Kidney (tissue), 14 donors: Measurements from ENCODE around the gene FBXO40. TPM values are rescaled to one million over a fixed set of nuclear protein-coding genes. Genes with fewer than 3 reads are reported as not detected.

ENCODE experiments used
- DNase-seq, 5 donors: peaks; one replicate each; pipeline ENCODE4 v3.0.0-alpha.2; 2013 to 2020
- FAIRE-seq: peaks from 2 replicates; lab custom pipeline; 2012; peaks lifted over from hg19 to GRCh38; lab: Jason Lieb, UNC
- H3K27ac ChIP-seq, 2 donors: one replicate each; pipeline ENCODE4 v1.7.0; 2013; ENCODE audit warnings: low read depth in 2 of 2, low read length in 2 of 2, inconsistent platforms in 1 of 2
- H3K27me3 ChIP-seq: one replicate; pipeline ENCODE4 v1.7.1; 2013; ENCODE audit warnings: low read length, inconsistent platforms; ENCODE audit not compliant: control insufficient read depth, insufficient read depth
- H3K36me3 ChIP-seq, 3 donors: one replicate each; pipeline versions ENCODE4 v1.7.0 to v1.7.1; 2013; ENCODE audit warnings: low read length in 3 of 3, control low read depth in 1 of 3, inconsistent platforms in 1 of 3; ENCODE audit not compliant: insufficient read depth in 3 of 3, control insufficient read depth in 2 of 3
- H3K4me1 ChIP-seq, 3 donors: one replicate each; pipeline versions ENCODE4 v1.7.0 to v1.7.1; 2013; ENCODE audit warnings: low read length in 3 of 3, inconsistent platforms in 1 of 3, low read depth in 1 of 3; ENCODE audit not compliant: control insufficient read depth in 2 of 3, insufficient read depth in 2 of 3
- H3K4me3 ChIP-seq, 3 donors: one replicate each; pipeline versions ENCODE4 v1.7.0 to v1.8.1; 2013; ENCODE audit warnings: low read length in 3 of 3, control low read depth in 1 of 3, inconsistent platforms in 1 of 3
- H3K9ac ChIP-seq, 3 donors: one replicate each; pipeline versions ENCODE4 v1.7.0 to v1.7.1; 2013; ENCODE audit warnings: low read length in 3 of 3, control low read depth in 1 of 3, inconsistent platforms in 1 of 3
- H3K9me3 ChIP-seq, 3 donors: one replicate each; pipeline versions ENCODE4 v1.7.0 to v1.7.1; 2013; ENCODE audit warnings: low read length in 3 of 3, control low read depth in 1 of 3, inconsistent platforms in 1 of 3; ENCODE audit not compliant: control insufficient read depth in 2 of 3, insufficient read depth in 1 of 3
- intact Hi-C: fragments of 100-400 bp; cut with DNase I; formaldehyde crosslinking; loops from one replicate; pipeline ENCODE4 v1.11.1; 2022
- polyA plus RNA-seq: library from polyadenylated mRNA; stranded (reverse); fragments of 350-450 nt; fragmentation: Illumina TruSeq; extraction: RNeasy Lipid Tissue Mini Kit (QIAGEN cat#74804); gene quantifications from one replicate; pipeline ENCODE4 v1.2.3, GENCODE V29; 2014; ENCODE audit warnings: low read depth, low replicate concordance; ENCODE audit not compliant: insufficient read depth
- total RNA-seq: library from RNA; stranded (reverse); fragmentation: NEBNext Ultra II Directional; extraction: Animal tissue kit (Norgen Biotek cat#: 25700); gene quantifications from one replicate; pipeline ENCODE4 v1.2.1, GENCODE V29; 2021
- TF ChIP-seq, protein P1 (sequence below): IDR thresholded peaks from 3 replicates; pipeline ENCODE4 v1.5.1; 2012; ENCODE audit warnings: mild to moderate bottlenecking, moderate library complexity, borderline replicate concordance; ENCODE audit not compliant: insufficient read depth; ENCODE audit errors: extremely low read depth
- donor health status: control.
- donor health status: control.
- donor health status: control.
- donor health status: control.
- donor health status: control.
- donor health status: DM: yes; HTN: yes; CAD: no.
- donor health status: Normal renal cell carcinoma (clear cell type).

The FBXO40 gene
- total and polyA plus RNA-seq, 2 donors from 2014 or later, result not detected

- Histone ChIP-seq H3K4me3 (no peak overlapping the region), H3K9ac (no peak overlapping the region), H3K4me1 (peaks cover 0 to 2% (median 0%) of the 10 kb centered on the region in 3 donors), H3K9me3 (no peaks in the 10 kb centered on the region), H3K27ac (no peak overlapping the region), H3K36me3 (peaks cover 12 to 40% (median 39%) of the 10 kb centered on the region in 3 donors), H3K27me3 (no peaks in the 10 kb centered on the region)
- TF ChIP-seq, protein P1, sequence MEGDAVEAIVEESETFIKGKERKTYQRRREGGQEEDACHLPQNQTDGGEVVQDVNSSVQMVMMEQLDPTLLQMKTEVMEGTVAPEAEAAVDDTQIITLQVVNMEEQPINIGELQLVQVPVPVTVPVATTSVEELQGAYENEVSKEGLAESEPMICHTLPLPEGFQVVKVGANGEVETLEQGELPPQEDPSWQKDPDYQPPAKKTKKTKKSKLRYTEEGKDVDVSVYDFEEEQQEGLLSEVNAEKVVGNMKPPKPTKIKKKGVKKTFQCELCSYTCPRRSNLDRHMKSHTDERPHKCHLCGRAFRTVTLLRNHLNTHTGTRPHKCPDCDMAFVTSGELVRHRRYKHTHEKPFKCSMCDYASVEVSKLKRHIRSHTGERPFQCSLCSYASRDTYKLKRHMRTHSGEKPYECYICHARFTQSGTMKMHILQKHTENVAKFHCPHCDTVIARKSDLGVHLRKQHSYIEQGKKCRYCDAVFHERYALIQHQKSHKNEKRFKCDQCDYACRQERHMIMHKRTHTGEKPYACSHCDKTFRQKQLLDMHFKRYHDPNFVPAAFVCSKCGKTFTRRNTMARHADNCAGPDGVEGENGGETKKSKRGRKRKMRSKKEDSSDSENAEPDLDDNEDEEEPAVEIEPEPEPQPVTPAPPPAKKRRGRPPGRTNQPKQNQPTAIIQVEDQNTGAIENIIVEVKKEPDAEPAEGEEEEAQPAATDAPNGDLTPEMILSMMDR, result no peak
- DNase-seq, result no peak
- no peak for FAIRE-seq
- intact Hi-C loops, result no loop called here
Measured at GRCh38 chr3:121662742-121663141, 69.6 kb downstream of the FBXO40 start.

- H3K27ac ChIP-seq, result no peak overlapping the region
- TF ChIP-seq, protein P1, result no peak
- H3K27me3 ChIP-seq, result no peaks in the 10 kb centered on the region
- DNase-seq (no peak), FAIRE-seq (no peak)
- H3K4me3 ChIP-seq, result no peak overlapping the region
- peaks cover 12 to 44% (median 43%) of the 10 kb centered on the region in 3 donors for H3K36me3 ChIP-seq
- no peak overlapping the region for H3K9ac ChIP-seq
- H3K9me3 ChIP-seq, result no peaks in the 10 kb centered on the region
- H3K4me1 ChIP-seq, result peaks cover 0 to 2% (median 0%) of the 10 kb centered on the region in 3 donors
- intact Hi-C loops, result no loop called here
Measured at GRCh38 chr3:121663171-121663847, 70.1 kb downstream of the FBXO40 start.

DNA sequence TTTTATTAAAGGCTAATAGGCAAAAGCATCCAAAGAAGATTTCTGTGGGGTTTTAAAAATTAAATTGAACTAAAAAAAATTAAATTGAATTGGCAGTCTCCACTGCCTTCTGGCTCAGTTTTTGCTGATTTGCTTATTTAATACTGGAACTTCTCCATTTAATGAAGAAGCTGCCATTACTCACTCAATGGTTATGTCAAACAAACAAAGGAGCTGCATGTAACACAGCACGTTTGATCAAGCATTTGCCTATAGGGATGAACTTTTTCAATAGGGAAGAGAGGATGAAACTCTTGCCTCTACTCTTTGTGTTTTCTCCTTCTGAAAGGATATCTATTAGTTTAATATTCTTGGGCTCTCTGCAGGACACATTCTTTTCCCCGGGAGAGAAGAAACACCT is 72.3 kb downstream of the FBXO40 start:
- H3K36me3 ChIP-seq, result peaks cover 15 to 53% (median 49%) of the 10 kb centered on the region in 3 donors
- no peak for FAIRE-seq
- no peaks in the 10 kb centered on the region for H3K27me3 ChIP-seq
- H3K4me3 ChIP-seq, result no peak overlapping the region
- H3K4me1 ChIP-seq, result no peaks in the 10 kb centered on the region
- TF ChIP-seq, protein P1, result no peak
- no peak for DNase-seq
- intact Hi-C loops, result no loop called here
- H3K9ac ChIP-seq, result no peak overlapping the region
- no peaks in the 10 kb centered on the region for H3K9me3 ChIP-seq
- H3K27ac ChIP-seq, result no peak overlapping the region
